GM23338 (cell line): ENCODE results near the gene DLST. TPM values are rescaled to one million over a fixed set of nuclear protein-coding genes. Genes with fewer than 3 reads are reported as not detected.

Experiments used
- ATAC-seq: fragments of 200-7000 bp; cut with Tn5 transposase; 3 replicates; pipeline ENCODE4 v1.9.1; 2020
- DNase-seq: peaks from one replicate; pipeline ENCODE4 v3.0.0-alpha.2; 2015; ENCODE audit warnings: low spot score
- H2AFZ ChIP-seq: fragments of 200-600 bp; sonication (generic); 2 replicates; pipeline ENCODE4 v1.8.0; 2016; ENCODE audit warnings: antibody characterized with exemption, mild to moderate bottlenecking, moderate library complexity
- H3F3A ChIP-seq: fragments of 200-600 bp; sonication (generic); replicated peaks from 2 replicates; pipeline ENCODE4 v1.8.0; 2017; ENCODE audit warnings: antibody characterized with exemption, mixed run types, low read depth
- H3K27ac ChIP-seq: fragments of 200-600 bp; sonication (generic); 2 replicates; pipeline ENCODE4 v1.6.1; 2016; ENCODE audit warnings: low read depth
- H3K27me3 ChIP-seq: fragments of 200-600 bp; sonication (generic); 2 replicates; pipeline ENCODE4 v1.8.0; 2016; ENCODE audit warnings: mild to moderate bottlenecking, mixed run types, moderate library complexity; ENCODE audit not compliant: insufficient read depth
- H3K36me3 ChIP-seq: fragments of 200-600 bp; sonication (generic); 2 replicates; pipeline ENCODE4 v1.8.0; 2016; ENCODE audit warnings: mild to moderate bottlenecking; ENCODE audit not compliant: insufficient read depth
- H3K4me1 ChIP-seq: fragments of 200-600 bp; sonication (generic); 2 replicates; pipeline ENCODE4 v1.8.0; 2016; ENCODE audit warnings: mild to moderate bottlenecking, moderate library complexity; ENCODE audit not compliant: insufficient read depth
- H3K4me2 ChIP-seq: fragments of 200-600 bp; sonication (generic); 2 replicates; pipeline ENCODE4 v1.7.1; 2017; ENCODE audit warnings: mixed run types
- H3K4me3 ChIP-seq: fragments of 200-600 bp; sonication (generic); 2 replicates; pipeline ENCODE4 v1.6.1; 2016; ENCODE audit warnings: mixed run types
- H3K79me2 ChIP-seq: fragments of 200-600 bp; sonication (generic); replicated peaks from 2 replicates; pipeline ENCODE4 v1.8.0; 2017; ENCODE audit warnings: mild to moderate bottlenecking; ENCODE audit not compliant: insufficient read depth
- H3K9me2 ChIP-seq: fragments of 200-600 bp; sonication (generic); 2 replicates; pipeline ENCODE4 v1.8.0; 2017; ENCODE audit not compliant: insufficient read depth
- H4K20me1 ChIP-seq: fragments of 200-600 bp; sonication (generic); replicated peaks from 2 replicates; pipeline ENCODE4 v1.8.0; 2017; ENCODE audit warnings: mild to moderate bottlenecking; ENCODE audit not compliant: insufficient read depth
- H3K27ac Mint-ChIP-seq: 2 replicates; pipeline ENCODE4 v1.8.0; 2020; ENCODE audit warnings: inconsistent platforms, mild to moderate bottlenecking, moderate library complexity, mixed read lengths
- H3K27me3 Mint-ChIP-seq: 3 replicates; pipeline ENCODE4 v1.8.0; 2022; ENCODE audit warnings: low read depth, mild to moderate bottlenecking, moderate library complexity, mixed read lengths, inconsistent platforms; ENCODE audit not compliant: insufficient read depth, poor library complexity
- H3K36me3 Mint-ChIP-seq: 3 replicates; pipeline ENCODE4 v1.8.0; 2021; ENCODE audit warnings: low read depth, mild to moderate bottlenecking, inconsistent platforms, moderate library complexity, mixed read lengths
- H3K4me1 Mint-ChIP-seq: 3 replicates; pipeline ENCODE4 v1.8.0; 2020; ENCODE audit warnings: mild to moderate bottlenecking, inconsistent platforms, mixed read lengths
- H3K4me3 Mint-ChIP-seq: 3 replicates; pipeline ENCODE4 v1.8.0; 2021; ENCODE audit warnings: moderate library complexity, mild to moderate bottlenecking, inconsistent platforms, mixed read lengths
- H3K9me3 Mint-ChIP-seq: 3 replicates; pipeline ENCODE4 v1.8.0; 2020; ENCODE audit warnings: moderate library complexity, mild to moderate bottlenecking, inconsistent platforms, mixed read lengths
- CREB1 ChIP-seq: fragments of 250-450 bp; sonication (Bioruptor Pico); IDR thresholded peaks from 2 replicates; pipeline ENCODE4 v1.5.0; 2020; ENCODE audit warnings: low read depth, mild to moderate bottlenecking, moderate library complexity
- EZH2phosphoT487 ChIP-seq: fragments of 200-600 bp; sonication (generic); IDR thresholded peaks from one replicate; pipeline ENCODE4 v1.8.1; 2018; ENCODE audit warnings: antibody characterized with exemption; ENCODE audit not compliant: unreplicated experiment
- JUNB ChIP-seq: IDR thresholded peaks from one replicate; pipeline ENCODE4 v1.6.1; 2016; ENCODE audit warnings: antibody characterized with exemption; ENCODE audit not compliant: unreplicated experiment
- NANOG ChIP-seq: IDR thresholded peaks from 2 replicates; pipeline ENCODE4 v1.6.1; 2016; ENCODE audit warnings: antibody characterized with exemption, borderline replicate concordance
- POLR2AphosphoS5 ChIP-seq: IDR thresholded peaks from 2 replicates; pipeline ENCODE4 v1.6.1; 2016; ENCODE audit warnings: antibody characterized with exemption, low read depth
- STAT1 ChIP-seq: IDR thresholded peaks from one replicate; pipeline ENCODE4 v1.6.1; 2016; ENCODE audit warnings: antibody characterized with exemption; ENCODE audit not compliant: unreplicated experiment
- ZNF114 ChIP-seq: fragments of 250-450 bp; sonication (Bioruptor Pico); IDR thresholded peaks from 2 replicates; pipeline ENCODE4 v1.5.0; 2020; ENCODE audit warnings: mild to moderate bottlenecking, moderate library complexity
- ZNF331 ChIP-seq: fragments of 250-450 bp; sonication (Bioruptor Pico); IDR thresholded peaks from 2 replicates; pipeline ENCODE4 v1.5.0; 2020; ENCODE audit warnings: low read depth, mild to moderate bottlenecking, moderate library complexity
- polyA plus RNA-seq: library from polyadenylated mRNA; unstranded; fragments of >200 nt; fragmentation: Nextera tagmentation; extraction: Ambion mirVana; gene quantifications from 2 replicates; pipeline ENCODE4 v1.2.1, GENCODE V29; 2016
- total RNA-seq: library from RNA; depleted of rRNA; stranded (reverse); fragments of >200 nt; shearing (Covaris generic); gene quantifications from 2 replicates; pipeline ENCODE4 v1.2.3, GENCODE V29; 2014
- TF ChIP-seq, protein P1 (sequence below), 2 experiments: fragments of 200-600 bp in 1 of 2; sonication (generic) in 1 of 2; conservative IDR thresholded peaks; 2 replicates each; pipeline versions ENCODE4 v1.5.1 to v1.6.1; 2016 to 2017; ENCODE audit warnings: antibody characterized with exemption in 2 of 2, low read depth in 2 of 2, mild to moderate bottlenecking in 2 of 2, moderate library complexity in 1 of 2
- TF ChIP-seq, protein P2 (sequence below): IDR thresholded peaks from 2 replicates; pipeline ENCODE4 v1.6.1; 2016; ENCODE audit warnings: antibody characterized with exemption
- TF ChIP-seq, protein P3 (sequence below): IDR thresholded peaks from one replicate; pipeline ENCODE4 v1.6.1; 2018; ENCODE audit warnings: antibody characterized with exemption; ENCODE audit not compliant: unreplicated experiment

Gene DLST
- total and polyA plus RNA-seq, 2 experiments from 2014 or later = 11.2 to 106 TPM

DNA sequence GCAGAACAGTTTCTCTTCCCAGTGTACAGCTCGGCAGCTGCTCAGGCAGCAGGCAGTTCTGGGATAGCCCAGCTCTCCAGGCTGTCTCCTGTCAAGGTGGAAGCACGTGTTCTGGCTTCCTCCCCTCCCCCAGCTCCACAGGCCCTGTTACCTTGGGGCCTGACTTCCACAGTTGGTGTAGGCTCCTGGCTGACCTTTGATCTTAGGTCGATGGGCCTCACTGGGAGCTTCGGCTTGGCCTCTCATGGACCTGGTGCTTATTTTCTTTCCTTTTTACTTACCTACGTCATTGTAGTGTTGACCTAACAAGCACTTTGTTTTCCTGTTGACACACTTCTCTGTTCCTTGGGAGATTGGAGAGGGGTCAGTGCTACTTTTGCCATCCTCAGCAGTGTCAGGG, 17.0 kb downstream of the DLST start (continued):
- TF ChIP-seq, protein P1, sequence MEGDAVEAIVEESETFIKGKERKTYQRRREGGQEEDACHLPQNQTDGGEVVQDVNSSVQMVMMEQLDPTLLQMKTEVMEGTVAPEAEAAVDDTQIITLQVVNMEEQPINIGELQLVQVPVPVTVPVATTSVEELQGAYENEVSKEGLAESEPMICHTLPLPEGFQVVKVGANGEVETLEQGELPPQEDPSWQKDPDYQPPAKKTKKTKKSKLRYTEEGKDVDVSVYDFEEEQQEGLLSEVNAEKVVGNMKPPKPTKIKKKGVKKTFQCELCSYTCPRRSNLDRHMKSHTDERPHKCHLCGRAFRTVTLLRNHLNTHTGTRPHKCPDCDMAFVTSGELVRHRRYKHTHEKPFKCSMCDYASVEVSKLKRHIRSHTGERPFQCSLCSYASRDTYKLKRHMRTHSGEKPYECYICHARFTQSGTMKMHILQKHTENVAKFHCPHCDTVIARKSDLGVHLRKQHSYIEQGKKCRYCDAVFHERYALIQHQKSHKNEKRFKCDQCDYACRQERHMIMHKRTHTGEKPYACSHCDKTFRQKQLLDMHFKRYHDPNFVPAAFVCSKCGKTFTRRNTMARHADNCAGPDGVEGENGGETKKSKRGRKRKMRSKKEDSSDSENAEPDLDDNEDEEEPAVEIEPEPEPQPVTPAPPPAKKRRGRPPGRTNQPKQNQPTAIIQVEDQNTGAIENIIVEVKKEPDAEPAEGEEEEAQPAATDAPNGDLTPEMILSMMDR (conservative IDR thresholded peaks at IDR 0.05; ENCODE audit: low read depth in 2 of 2) = no peak
- no peak for TF ChIP-seq NANOG
- no peak for TF ChIP-seq POLR2AphosphoS5
- no peak for TF ChIP-seq STAT1
- TF ChIP-seq EZH2phosphoT487 = no peak
- no peak for TF ChIP-seq CREB1 (CRISPR knock-in tag)
- TF ChIP-seq ZNF331 (CRISPR knock-in tag) = no peak

DNA sequence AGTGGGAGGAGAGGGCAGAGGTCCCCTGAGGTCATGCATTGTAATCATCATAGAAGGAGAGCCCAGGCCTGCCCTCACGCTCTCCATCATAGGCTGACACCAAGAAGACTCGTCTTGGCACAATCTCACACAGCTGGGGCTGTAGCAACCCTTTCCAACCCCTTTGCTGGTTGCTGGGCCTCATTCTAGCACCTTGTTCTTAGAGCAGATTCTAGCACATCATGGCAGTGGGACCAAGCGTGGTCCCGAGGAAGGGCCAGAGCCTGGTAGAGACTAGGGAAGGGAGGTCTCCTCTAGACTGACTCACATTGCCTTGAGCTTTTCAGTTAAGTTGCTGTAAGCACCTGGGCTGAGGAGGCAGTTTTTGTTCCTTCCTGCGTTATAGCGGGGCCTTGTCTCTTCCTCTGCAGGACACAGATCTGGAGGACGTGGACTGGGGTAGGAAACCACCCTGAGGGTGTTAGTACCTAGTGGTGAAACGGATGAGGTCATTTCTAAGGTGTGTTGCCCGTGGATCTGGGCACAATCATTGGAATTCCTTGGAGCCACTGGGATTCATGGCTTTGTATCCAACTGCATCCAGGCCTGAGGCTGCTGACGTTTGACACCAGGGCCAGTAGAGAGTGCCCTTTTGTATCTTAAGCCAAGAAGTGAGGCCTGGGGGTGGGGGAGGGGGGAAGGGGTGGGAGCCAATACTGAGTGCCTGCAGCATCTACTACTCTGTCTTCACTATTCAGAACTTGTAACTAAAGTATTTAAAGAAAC, 21.4 kb downstream of the DLST start:
- peak; percentile 34 for DNase-seq
- Histone ChIP-seq H3K9me2 (no peaks in the 10 kb centered on the region), H3F3A (0 out of 2 replicates have a peak, but pooled peaks cover 5% of the 10 kb centered on the region), H4K20me1 (peaks cover 15% of the 10 kb centered on the region), H3K4me1 (no peaks in the 10 kb centered on the region), H3K27me3 (no peaks in the 10 kb centered on the region), H2AFZ (no peak overlapping the region), H3K27ac (peak overlapping the region; percentile 55; the same call in 1 of the 2 replicates), H3K36me3 (peaks cover 44% of the 10 kb centered on the region), H3K4me2 (no peak overlapping the region), H3K79me2 (no peaks in the 10 kb centered on the region), H3K4me3 (no peak overlapping the region)
- ATAC-seq = peak; percentile 27
- Mint-ChIP-seq H3K4me3 (no peak overlapping the region), H3K27ac (peak overlapping the region; percentile 88), H3K27me3 (peaks cover 7% of the 10 kb centered on the region), H3K4me1 (peaks cover 8% of the 10 kb centered on the region), H3K36me3 (peaks cover 69% of the 10 kb centered on the region), H3K9me3 (no peaks in the 10 kb centered on the region)
- TF ChIP-seq EZH2phosphoT487 (no peak), ZNF331 (CRISPR knock-in tag) (no peak), JUNB (no peak), NANOG (no peak), STAT1 (no peak), POLR2AphosphoS5 (no peak; the same call in 1 of the 2 replicates), ZNF114 (CRISPR knock-in tag) (no peak)
- TF ChIP-seq, protein P2, sequence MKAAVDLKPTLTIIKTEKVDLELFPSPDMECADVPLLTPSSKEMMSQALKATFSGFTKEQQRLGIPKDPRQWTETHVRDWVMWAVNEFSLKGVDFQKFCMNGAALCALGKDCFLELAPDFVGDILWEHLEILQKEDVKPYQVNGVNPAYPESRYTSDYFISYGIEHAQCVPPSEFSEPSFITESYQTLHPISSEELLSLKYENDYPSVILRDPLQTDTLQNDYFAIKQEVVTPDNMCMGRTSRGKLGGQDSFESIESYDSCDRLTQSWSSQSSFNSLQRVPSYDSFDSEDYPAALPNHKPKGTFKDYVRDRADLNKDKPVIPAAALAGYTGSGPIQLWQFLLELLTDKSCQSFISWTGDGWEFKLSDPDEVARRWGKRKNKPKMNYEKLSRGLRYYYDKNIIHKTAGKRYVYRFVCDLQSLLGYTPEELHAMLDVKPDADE = no peak
- TF ChIP-seq, protein P1 (conservative IDR thresholded peaks at IDR 0.05; ENCODE audit: low read depth in 2 of 2) = no peak
- TF ChIP-seq, protein P3, sequence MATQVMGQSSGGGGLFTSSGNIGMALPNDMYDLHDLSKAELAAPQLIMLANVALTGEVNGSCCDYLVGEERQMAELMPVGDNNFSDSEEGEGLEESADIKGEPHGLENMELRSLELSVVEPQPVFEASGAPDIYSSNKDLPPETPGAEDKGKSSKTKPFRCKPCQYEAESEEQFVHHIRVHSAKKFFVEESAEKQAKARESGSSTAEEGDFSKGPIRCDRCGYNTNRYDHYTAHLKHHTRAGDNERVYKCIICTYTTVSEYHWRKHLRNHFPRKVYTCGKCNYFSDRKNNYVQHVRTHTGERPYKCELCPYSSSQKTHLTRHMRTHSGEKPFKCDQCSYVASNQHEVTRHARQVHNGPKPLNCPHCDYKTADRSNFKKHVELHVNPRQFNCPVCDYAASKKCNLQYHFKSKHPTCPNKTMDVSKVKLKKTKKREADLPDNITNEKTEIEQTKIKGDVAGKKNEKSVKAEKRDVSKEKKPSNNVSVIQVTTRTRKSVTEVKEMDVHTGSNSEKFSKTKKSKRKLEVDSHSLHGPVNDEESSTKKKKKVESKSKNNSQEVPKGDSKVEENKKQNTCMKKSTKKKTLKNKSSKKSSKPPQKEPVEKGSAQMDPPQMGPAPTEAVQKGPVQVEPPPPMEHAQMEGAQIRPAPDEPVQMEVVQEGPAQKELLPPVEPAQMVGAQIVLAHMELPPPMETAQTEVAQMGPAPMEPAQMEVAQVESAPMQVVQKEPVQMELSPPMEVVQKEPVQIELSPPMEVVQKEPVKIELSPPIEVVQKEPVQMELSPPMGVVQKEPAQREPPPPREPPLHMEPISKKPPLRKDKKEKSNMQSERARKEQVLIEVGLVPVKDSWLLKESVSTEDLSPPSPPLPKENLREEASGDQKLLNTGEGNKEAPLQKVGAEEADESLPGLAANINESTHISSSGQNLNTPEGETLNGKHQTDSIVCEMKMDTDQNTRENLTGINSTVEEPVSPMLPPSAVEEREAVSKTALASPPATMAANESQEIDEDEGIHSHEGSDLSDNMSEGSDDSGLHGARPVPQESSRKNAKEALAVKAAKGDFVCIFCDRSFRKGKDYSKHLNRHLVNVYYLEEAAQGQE = no peak
